Lower leg skin (tissue), 4 donors: Measurements from ENCODE around the gene PLEKHA6. TPM values are rescaled to one million over a fixed set of nuclear protein-coding genes. Genes with fewer than 3 reads are reported as not detected.

Source experiments
- DNase-seq, 2 donors: peaks; one replicate each; pipeline ENCODE4 v3.0.0-alpha.2; 2019; ENCODE audit warnings: low spot score in 2 of 2
- H3K4me3 ChIP-seq: fragments of 200-600 bp; sonication (generic); 2 replicates; pipeline ENCODE4 v1.5.1; 2017; ENCODE audit warnings: mild to moderate bottlenecking, low read depth; ENCODE audit not compliant: poor library complexity, severe bottlenecking
- POLR2A ChIP-seq, 2 donors: fragments of 450-650 bp; IDR thresholded peaks; one replicate each; pipeline ENCODE4 v1.6.1; 2016 to 2017; ENCODE audit warnings: antibody characterized with exemption in 2 of 2, mild to moderate bottlenecking in 1 of 2, moderate library complexity in 1 of 2
- WGBS, 2 donors: methylation state at CpG; one replicate each; pipeline ENCODE4 v1.1.5; 2018; 5-methylcytosine and 5-hydroxymethylcytosine counted together
- intact Hi-C: fragments of 100-400 bp; cut with DNase I; formaldehyde crosslinking; loops from one replicate; pipeline ENCODE4 v1.15.0; 2023; ENCODE audit warnings: low total_unique reads
- total RNA-seq, 4 donors: library from RNA; depleted of rRNA; stranded (reverse); fragments of >200 nt; gene quantifications; one replicate each; pipeline ENCODE4 v1.1.0, GENCODE V29; 2016
- TF ChIP-seq, protein P1 (sequence below), 3 donors: fragments of 450-650 bp; IDR thresholded peaks; one replicate each; pipeline ENCODE4 v1.5.1; 2016; ENCODE audit warnings: antibody characterized with exemption in 3 of 3, mild to moderate bottlenecking in 3 of 3, moderate library complexity in 2 of 3

PLEKHA6 gene
- total RNA-seq, 4 donors from 2014 or later: 1.7 to 16.4 (median 11.1) TPM

- DNase-seq: no peak
- intact Hi-C loops: no loop called here
- H3K4me3 ChIP-seq: peak overlapping the region; percentile 17
- 63 to 74% methylated on average over 22 to 24 of the region's 28 CpGs for WGBS, 2 donors
- no peak for TF ChIP-seq POLR2A (IDR thresholded peaks at IDR 0.05)
Measured at GRCh38 chr1:204376919-204377799, 17.4 kb upstream of the PLEKHA6 start.

DNA sequence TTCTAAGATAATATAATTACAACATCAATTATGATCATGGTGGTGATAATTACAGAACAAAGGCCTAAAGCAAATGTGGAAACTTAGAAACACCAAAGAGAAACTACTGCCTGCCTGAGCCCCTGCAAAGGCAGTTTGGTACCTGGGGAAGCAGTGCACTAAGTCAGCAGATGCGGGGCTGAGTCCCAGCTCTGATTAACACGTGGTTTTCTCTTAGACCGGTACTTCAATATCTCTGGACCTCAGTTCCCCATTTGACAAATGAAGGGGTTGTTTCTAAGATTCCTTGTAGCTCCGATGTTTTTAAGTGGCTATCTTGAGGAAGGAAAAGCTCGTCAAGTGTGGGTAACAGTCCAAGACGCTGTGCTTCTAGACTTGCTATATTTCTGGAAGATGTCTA lies 16.7 kb upstream of the PLEKHA6 start:
- intact Hi-C loops: no loop called here
- H3K4me3 ChIP-seq: no peak overlapping the region
- TF ChIP-seq POLR2A (IDR thresholded peaks at IDR 0.05): no peak
- TF ChIP-seq, protein P1, sequence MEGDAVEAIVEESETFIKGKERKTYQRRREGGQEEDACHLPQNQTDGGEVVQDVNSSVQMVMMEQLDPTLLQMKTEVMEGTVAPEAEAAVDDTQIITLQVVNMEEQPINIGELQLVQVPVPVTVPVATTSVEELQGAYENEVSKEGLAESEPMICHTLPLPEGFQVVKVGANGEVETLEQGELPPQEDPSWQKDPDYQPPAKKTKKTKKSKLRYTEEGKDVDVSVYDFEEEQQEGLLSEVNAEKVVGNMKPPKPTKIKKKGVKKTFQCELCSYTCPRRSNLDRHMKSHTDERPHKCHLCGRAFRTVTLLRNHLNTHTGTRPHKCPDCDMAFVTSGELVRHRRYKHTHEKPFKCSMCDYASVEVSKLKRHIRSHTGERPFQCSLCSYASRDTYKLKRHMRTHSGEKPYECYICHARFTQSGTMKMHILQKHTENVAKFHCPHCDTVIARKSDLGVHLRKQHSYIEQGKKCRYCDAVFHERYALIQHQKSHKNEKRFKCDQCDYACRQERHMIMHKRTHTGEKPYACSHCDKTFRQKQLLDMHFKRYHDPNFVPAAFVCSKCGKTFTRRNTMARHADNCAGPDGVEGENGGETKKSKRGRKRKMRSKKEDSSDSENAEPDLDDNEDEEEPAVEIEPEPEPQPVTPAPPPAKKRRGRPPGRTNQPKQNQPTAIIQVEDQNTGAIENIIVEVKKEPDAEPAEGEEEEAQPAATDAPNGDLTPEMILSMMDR (IDR thresholded peaks at IDR 0.05): no peak

DNA sequence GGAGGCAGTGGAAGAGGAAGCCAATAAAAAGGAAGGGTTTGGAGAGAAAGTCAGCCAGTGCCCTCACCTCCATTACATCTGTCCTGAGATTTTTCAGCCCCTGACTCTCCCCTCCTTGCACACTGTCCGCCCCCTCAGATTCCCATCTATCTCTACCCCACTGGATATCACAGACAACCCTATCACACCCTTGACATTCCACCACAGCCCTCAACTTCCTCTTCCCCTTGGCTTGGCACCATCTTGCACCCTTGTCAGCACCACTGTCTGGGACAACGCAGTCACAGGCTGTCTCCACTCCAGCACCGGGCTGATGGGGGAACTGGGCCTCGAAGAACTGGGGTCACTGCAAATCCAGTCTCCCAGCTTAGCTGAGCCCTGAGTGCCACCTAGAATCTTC lies 14.2 kb upstream of the PLEKHA6 start:
- DNase-seq: no peak
- 74 to 83% methylated on average over 4 of the region's 4 CpGs for WGBS, 2 donors
- no peak for TF ChIP-seq POLR2A (IDR thresholded peaks at IDR 0.05)
- TF ChIP-seq, protein P1 (IDR thresholded peaks at IDR 0.05): no peak
- H3K4me3 ChIP-seq: no peak overlapping the region
- intact Hi-C loops: no loop called here

More for the DNA sequence above, 16.7 kb upstream of the PLEKHA6 start:
- 64 to 81% methylated on average over 6 of the region's 6 CpGs for WGBS, 2 donors
- no peak for DNase-seq

GRCh38 chr1:204370176-204370575 lies 10.4 kb upstream of the PLEKHA6 start:
- H3K4me3 ChIP-seq: no peak overlapping the region
- 83 to 91% methylated on average over 10 of the region's 10 CpGs for WGBS, 2 donors
- DNase-seq: no peak
- TF ChIP-seq, protein P1 (IDR thresholded peaks at IDR 0.05): no peak
- TF ChIP-seq POLR2A (IDR thresholded peaks at IDR 0.05): no peak
- intact Hi-C loops: no loop called here

DNA sequence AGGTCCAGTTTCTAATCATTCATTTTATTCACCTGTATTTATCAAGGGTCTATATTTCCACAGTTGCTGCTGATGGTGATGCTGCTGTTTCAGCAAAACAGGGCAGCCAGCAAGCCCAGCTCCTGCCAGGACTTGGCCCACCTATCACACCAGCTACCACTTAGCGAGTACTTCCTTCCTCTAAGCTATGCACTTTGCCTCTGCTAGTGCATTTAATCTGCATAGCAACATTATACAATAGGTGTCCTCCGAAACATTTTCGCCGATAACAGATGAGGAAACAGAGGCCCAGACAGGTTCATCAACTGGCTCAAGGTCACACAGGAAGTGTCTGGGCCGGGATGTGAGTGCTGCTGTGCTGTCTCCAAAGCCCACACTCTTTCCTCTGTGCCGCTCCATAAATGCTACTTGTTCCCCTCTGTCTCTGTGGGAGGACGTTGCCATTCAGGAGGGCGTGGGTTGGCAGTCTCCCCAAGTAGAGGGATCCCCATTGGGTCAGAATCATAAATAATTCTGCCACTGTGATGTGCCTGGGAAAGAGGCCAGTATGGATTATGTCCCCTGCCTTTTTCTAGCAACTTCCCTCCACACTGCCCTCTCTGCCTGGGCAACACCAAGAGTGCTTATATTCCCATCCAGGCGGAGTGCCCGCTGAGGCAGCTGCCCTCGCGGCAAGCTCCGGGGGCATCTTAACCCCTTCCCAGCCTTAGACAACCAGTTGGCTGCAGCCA lies 9.4 kb upstream of the PLEKHA6 start:
- no peak overlapping the region for H3K4me3 ChIP-seq
- WGBS, 2 donors: 61 to 64% methylated on average over 13 of the region's 13 CpGs
- DNase-seq: no peak
- TF ChIP-seq, protein P1 (IDR thresholded peaks at IDR 0.05): no peak
- TF ChIP-seq POLR2A (IDR thresholded peaks at IDR 0.05): no peak
- intact Hi-C loops: loop anchor here (10.0 kb wide), 1 partner anchor 154 kb away; the partner anchor contains the start of gene GOLT1A

- no peak overlapping the region for H3K4me3 ChIP-seq
- intact Hi-C loops: loop anchor here (10.0 kb wide), 1 partner anchor 153 kb away; the partner anchor contains the start of gene GOLT1A
- 66 to 79% methylated on average over 10 of the region's 10 CpGs for WGBS, 2 donors
- no peak for DNase-seq
- TF ChIP-seq, protein P1 (IDR thresholded peaks at IDR 0.05): no peak
- TF ChIP-seq POLR2A (IDR thresholded peaks at IDR 0.05): no peak
Measured at GRCh38 chr1:204367956-204368355, 8.2 kb upstream of the PLEKHA6 start.
